BJ (cell line): Measurements from ENCODE around the gene OR51I2. TPM values are rescaled to one million over a fixed set of nuclear protein-coding genes. Genes with fewer than 3 reads are reported as not detected.

Experiments
- CTCF ChIA-PET: fragments of 350-600 bp; formaldehyde crosslinking; extraction: SDS; loops from one replicate; lab custom pipeline; 2021; ENCODE audit warnings: antibody characterized with exemption, inconsistent platforms; lab: Yijun Ruan, JAX
- POLR2A ChIA-PET: fragments of 300-600 bp; sonication (Branson Sonifier 250); formaldehyde crosslinking; extraction: SDS; loops from one replicate; lab custom pipeline; 2021; ENCODE audit warnings: antibody characterized with exemption; lab: Charles Lee
- DNase-seq: peaks from one replicate; pipeline ENCODE4 v3.0.0-alpha.2; 2011; ENCODE audit warnings: low read depth
- H3K27me3 ChIP-seq: 2 replicates; pipeline ENCODE4 v1.6.0; 2011; ENCODE audit warnings: low read length; ENCODE audit not compliant: control insufficient read depth, insufficient read depth
- H3K36me3 ChIP-seq: 2 replicates; pipeline ENCODE4 v1.5.1; 2011; ENCODE audit warnings: low read length; ENCODE audit not compliant: control insufficient read depth, insufficient read depth
- H3K4me3 ChIP-seq: 2 replicates; pipeline ENCODE4 v1.5.1; 2011; ENCODE audit warnings: low read depth, mild to moderate bottlenecking, control low read depth, low read length
- polyA plus RNA-seq: library from polyadenylated mRNA; depleted of rRNA; stranded (reverse); fragments of >200 nt; gene quantifications from 2 replicates; pipeline ENCODE4 v1.2.3, GENCODE V29; 2011; rRNA removed
- TF ChIP-seq, protein P1 (sequence below): IDR thresholded peaks from 2 replicates; pipeline ENCODE4 v1.5.1; 2011; ENCODE audit warnings: low read depth, mild to moderate bottlenecking, control low read depth, inconsistent platforms, low read length, moderate library complexity; ENCODE audit not compliant: insufficient read depth

The OR51I2 gene
- polyA plus RNA-seq, 1 experiment = not detected

GRCh38 chr11:5505363-5506048, 56.4 kb downstream of the OR51I2 start:
- no peak for DNase-seq
- ChIA-PET CTCF (no interaction called here), POLR2A (no interaction called here)
- Histone ChIP-seq H3K4me3 (no peak overlapping the region), H3K27me3 (no peaks in the 10 kb centered on the region), H3K36me3 (no peaks in the 10 kb centered on the region)
- TF ChIP-seq, protein P1, sequence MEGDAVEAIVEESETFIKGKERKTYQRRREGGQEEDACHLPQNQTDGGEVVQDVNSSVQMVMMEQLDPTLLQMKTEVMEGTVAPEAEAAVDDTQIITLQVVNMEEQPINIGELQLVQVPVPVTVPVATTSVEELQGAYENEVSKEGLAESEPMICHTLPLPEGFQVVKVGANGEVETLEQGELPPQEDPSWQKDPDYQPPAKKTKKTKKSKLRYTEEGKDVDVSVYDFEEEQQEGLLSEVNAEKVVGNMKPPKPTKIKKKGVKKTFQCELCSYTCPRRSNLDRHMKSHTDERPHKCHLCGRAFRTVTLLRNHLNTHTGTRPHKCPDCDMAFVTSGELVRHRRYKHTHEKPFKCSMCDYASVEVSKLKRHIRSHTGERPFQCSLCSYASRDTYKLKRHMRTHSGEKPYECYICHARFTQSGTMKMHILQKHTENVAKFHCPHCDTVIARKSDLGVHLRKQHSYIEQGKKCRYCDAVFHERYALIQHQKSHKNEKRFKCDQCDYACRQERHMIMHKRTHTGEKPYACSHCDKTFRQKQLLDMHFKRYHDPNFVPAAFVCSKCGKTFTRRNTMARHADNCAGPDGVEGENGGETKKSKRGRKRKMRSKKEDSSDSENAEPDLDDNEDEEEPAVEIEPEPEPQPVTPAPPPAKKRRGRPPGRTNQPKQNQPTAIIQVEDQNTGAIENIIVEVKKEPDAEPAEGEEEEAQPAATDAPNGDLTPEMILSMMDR = no peak

Other genes starting within 250 kb of the OR51I2 start
- gene OR51V1, start 248.6 kb upstream of the OR51I2 start, polyA plus RNA-seq = not detected in 2 replicates
- not detected in 2 replicates for gene HBB, start 222.3 kb upstream of the OR51I2 start, polyA plus RNA-seq
- 0.56 and 1.0 TPM in 2 replicates for gene HBD, start 214.8 kb upstream of the OR51I2 start, polyA plus RNA-seq
- gene HBG1, start 199.5 kb upstream of the OR51I2 start, polyA plus RNA-seq = not detected in 2 replicates
- gene HBG2, start 194.5 kb upstream of the OR51I2 start, polyA plus RNA-seq = not detected in 2 replicates
- not detected in 2 replicates for gene HBE1, start 179.4 kb upstream of the OR51I2 start, polyA plus RNA-seq
- not detected in 2 replicates for gene OR51B4, start 147.4 kb upstream of the OR51I2 start, polyA plus RNA-seq
- not detected in 2 replicates for gene OR51B2, start 125.0 kb upstream of the OR51I2 start, polyA plus RNA-seq
- gene OR51B5, start 105.8 kb upstream of the OR51I2 start, polyA plus RNA-seq = 0.05 TPM in 1 of 2 replicates, not detected in the other
- not detected in 2 replicates for gene OR51B6, start 97.8 kb upstream of the OR51I2 start, polyA plus RNA-seq
- gene OR51M1, start 65.5 kb upstream of the OR51I2 start, polyA plus RNA-seq = not detected in 2 replicates
- not detected in 2 replicates for gene OR51Q1, start 27.2 kb upstream of the OR51I2 start, polyA plus RNA-seq
- not detected in 2 replicates for gene OR51I1, start 7.8 kb upstream of the OR51I2 start, polyA plus RNA-seq
- gene OR52D1, start 39.4 kb downstream of the OR51I2 start, polyA plus RNA-seq = not detected in 2 replicates
- gene UBQLN3, start 60.6 kb downstream of the OR51I2 start, polyA plus RNA-seq = 0.05 TPM in 1 of 2 replicates, not detected in the other
- gene UBQLNL, start 67.4 kb downstream of the OR51I2 start, polyA plus RNA-seq = 0.25 and 0.31 TPM in 2 replicates
- gene OR52H1, start 99.2 kb downstream of the OR51I2 start, polyA plus RNA-seq = not detected in 2 replicates
- gene OR52B6, start 131.6 kb downstream of the OR51I2 start, polyA plus RNA-seq = not detected in 2 replicates
- gene TRIM6, start 147.3 kb downstream of the OR51I2 start, polyA plus RNA-seq = 3.8 and 4.5 TPM in 2 replicates
- gene TRIM34, start 175.7 kb downstream of the OR51I2 start, polyA plus RNA-seq = 6.6 and 11.0 TPM in 2 replicates
- 19.1 and 21.2 TPM in 2 replicates for gene TRIM5, start 235.8 kb downstream of the OR51I2 start, polyA plus RNA-seq
- gene TRIM22, start 240.5 kb downstream of the OR51I2 start, polyA plus RNA-seq = 58.2 and 74.9 TPM in 2 replicates